H1 (cell line): ENCODE results near the gene ANKS1B. TPM values are rescaled to one million over a fixed set of nuclear protein-coding genes. Genes with fewer than 3 reads are reported as not detected.

Source experiments
- CTCF ChIA-PET: fragments of 300-600 bp; sonication (Branson Sonifier 250); formaldehyde crosslinking; loops from one replicate; lab custom pipeline; 2021; ENCODE audit not compliant: partially characterized antibody; lab: Charles Lee
- POLR2A ChIA-PET: fragments of 300-600 bp; sonication (Branson Sonifier 250); formaldehyde crosslinking; loops from one replicate; lab custom pipeline; 2021; ENCODE audit warnings: inconsistent platforms; ENCODE audit not compliant: partially characterized antibody; lab: Charles Lee
- DNase-seq, 2 experiments: peaks; one replicate each; pipeline versions ENCODE4 v3.0.0 to v3.0.0-alpha.2; 2010 to 2022; ENCODE audit warnings: low spot score in 2 of 2, low read depth in 1 of 2, mixed read lengths in 1 of 2
- FAIRE-seq: peaks from 2 replicates; lab custom pipeline; 2011; peaks lifted over from hg19 to GRCh38; lab: Jason Lieb, UNC
- H2AFZ ChIP-seq: 2 replicates; pipeline ENCODE4 v1.8.1; 2012; ENCODE audit warnings: low read length, inconsistent platforms
- H2AK5ac ChIP-seq: 2 replicates; pipeline ENCODE4 v1.6.1; 2013; ENCODE audit warnings: low read depth, low read length
- H2BK120ac ChIP-seq: replicated peaks from 2 replicates; pipeline ENCODE3; 2013; ENCODE audit warnings: low read depth, low read length, inconsistent platforms
- H2BK12ac ChIP-seq: 2 replicates; pipeline ENCODE4 v1.6.1; 2013; ENCODE audit warnings: low read depth, low read length
- H2BK15ac ChIP-seq: 2 replicates; pipeline ENCODE4 v1.6.1; 2013; ENCODE audit warnings: low read length
- H2BK20ac ChIP-seq: 2 replicates; pipeline ENCODE4 v1.6.1; 2013; ENCODE audit warnings: low read length
- H2BK5ac ChIP-seq: 2 replicates; pipeline ENCODE4 v1.6.1; 2013; ENCODE audit warnings: low read depth, low read length
- H3K14ac ChIP-seq: 2 replicates; pipeline ENCODE4 v1.6.1; 2013; ENCODE audit warnings: inconsistent platforms; ENCODE audit not compliant: insufficient read length
- H3K18ac ChIP-seq: 2 replicates; pipeline ENCODE4 v1.6.1; 2013; ENCODE audit warnings: low read length; ENCODE audit errors: extremely low read depth
- H3K23ac ChIP-seq: 2 replicates; pipeline ENCODE4 v1.6.1; 2013; ENCODE audit warnings: inconsistent platforms; ENCODE audit not compliant: insufficient read length
- H3K23me2 ChIP-seq: 2 replicates; pipeline ENCODE4 v1.6.1; 2013; ENCODE audit warnings: low read depth, low read length
- H3K27ac ChIP-seq: 2 replicates; pipeline ENCODE4 v1.6.1; 2011; ENCODE audit warnings: low read depth, low read length, inconsistent platforms
- H3K27me3 ChIP-seq, 4 experiments: replicated peaks in 1 of 4; 1 replicate in 1 of 4; 2 replicates in 3 of 4; pipeline versions ENCODE4 v1.6.1 to v1.8.1; 2011 to 2013; ENCODE audit warnings: low read length in 3 of 4, mild to moderate bottlenecking in 3 of 4, inconsistent platforms in 2 of 4, mixed read lengths in 2 of 4, moderate library complexity in 1 of 4; ENCODE audit not compliant: control insufficient read depth in 3 of 4, insufficient read depth in 3 of 4; ENCODE audit errors: extremely low read depth in 1 of 4
- H3K36me3 ChIP-seq, 4 experiments: 2 replicates each; pipeline versions ENCODE4 v1.6.1 to v1.8.1; 2011 to 2013; ENCODE audit warnings: mild to moderate bottlenecking in 4 of 4, low read length in 3 of 4, moderate library complexity in 2 of 4, control low read depth in 1 of 4, inconsistent platforms in 1 of 4; ENCODE audit not compliant: insufficient read depth in 4 of 4, control insufficient read depth in 2 of 4
- H3K4ac ChIP-seq: replicated peaks from 2 replicates; pipeline ENCODE3; 2013; ENCODE audit warnings: low read length, low read depth, mixed read lengths, inconsistent platforms; ENCODE audit not compliant: insufficient read length
- H3K4me1 ChIP-seq, 4 experiments: replicated peaks in 1 of 4; 1 replicate in 1 of 4; 2 replicates in 3 of 4; pipeline versions ENCODE4 v1.6.1 to v1.8.1; 2011 to 2013; ENCODE audit warnings: low read length in 3 of 4, inconsistent platforms in 2 of 4, mixed read lengths in 1 of 4; ENCODE audit not compliant: insufficient read depth in 4 of 4, control insufficient read depth in 3 of 4
- H3K4me2 ChIP-seq, 2 experiments: 2 replicates each; pipeline versions ENCODE4 v1.6.1 to v1.8.1; 2011 to 2013; ENCODE audit warnings: low read depth in 2 of 2, low read length in 2 of 2, control low read depth in 1 of 2, inconsistent platforms in 1 of 2, mild to moderate bottlenecking in 1 of 2; ENCODE audit not compliant: insufficient read depth in 1 of 2
- H3K4me3 ChIP-seq, 4 experiments: fragments of 200-600, 300-600 bp in 1 of 4; sonication (generic), shearing (Covaris generic), sonication (Bioruptor Twin) in 1 of 4; 2 replicates each; pipeline versions ENCODE4 v1.5.1 to v1.8.1; 2011 to 2016; ENCODE audit warnings: low read length in 4 of 4, low read depth in 3 of 4, control low read depth in 2 of 4, inconsistent platforms in 2 of 4, mild to moderate bottlenecking in 2 of 4, mixed read lengths in 1 of 4, moderate library complexity in 1 of 4; ENCODE audit not compliant: insufficient read depth in 2 of 4; ENCODE audit errors: extremely low read depth in 1 of 4
- H3K56ac ChIP-seq: replicated peaks from 2 replicates; pipeline ENCODE3; 2013; ENCODE audit warnings: low read depth, mild to moderate bottlenecking, mixed read lengths, low read length, inconsistent platforms; ENCODE audit not compliant: insufficient read length
- H3K79me1 ChIP-seq: 2 replicates; pipeline ENCODE4 v1.6.1; 2013; ENCODE audit warnings: low read depth, low read length, control low read depth
- H3K79me2 ChIP-seq, 2 experiments: 2 replicates each; pipeline versions ENCODE4 v1.6.1 to v1.8.1; 2012 to 2013; ENCODE audit warnings: low read length in 2 of 2, mild to moderate bottlenecking in 2 of 2, inconsistent platforms in 1 of 2; ENCODE audit not compliant: insufficient read depth in 2 of 2, control insufficient read depth in 1 of 2
- H3K9ac ChIP-seq, 4 experiments: replicated peaks in 1 of 4; 1 replicate in 1 of 4; 2 replicates in 3 of 4; pipeline versions ENCODE4 v1.6.1 to v1.8.1; 2011 to 2013; ENCODE audit warnings: low read depth in 3 of 4, low read length in 3 of 4, control low read depth in 2 of 4, mild to moderate bottlenecking in 2 of 4, moderate library complexity in 2 of 4, inconsistent platforms in 1 of 4; ENCODE audit errors: extremely low read depth in 1 of 4
- H3K9me3 ChIP-seq, 2 experiments: 2 replicates each; pipeline versions ENCODE4 v1.6.1 to v1.8.1; 2012 to 2013; ENCODE audit warnings: mild to moderate bottlenecking in 2 of 2, moderate library complexity in 2 of 2, control low read depth in 1 of 2, inconsistent platforms in 1 of 2, low read depth in 1 of 2, low read length in 1 of 2, mixed read lengths in 1 of 2; ENCODE audit not compliant: insufficient read depth in 2 of 2
- H4K20me1 ChIP-seq, 2 experiments: replicated peaks in 1 of 2; 2 replicates each; pipeline versions ENCODE3 to v1.8.1; 2011 to 2013; ENCODE audit warnings: inconsistent platforms in 2 of 2, low read length in 2 of 2, mild to moderate bottlenecking in 1 of 2; ENCODE audit not compliant: insufficient read depth in 2 of 2, control insufficient read depth in 1 of 2
- H4K5ac ChIP-seq: 2 replicates; pipeline ENCODE4 v1.6.1; 2013; ENCODE audit warnings: low read length, low read depth, mixed read lengths, inconsistent platforms; ENCODE audit not compliant: insufficient read length
- H4K8ac ChIP-seq: 2 replicates; pipeline ENCODE4 v1.8.0; 2013; ENCODE audit warnings: mild to moderate bottlenecking, moderate library complexity, low read length, inconsistent platforms; ENCODE audit not compliant: insufficient read depth; ENCODE audit errors: extremely low read depth
- H4K91ac ChIP-seq: replicated peaks from 2 replicates; pipeline ENCODE3; 2013; ENCODE audit warnings: low read length, mixed read lengths, inconsistent platforms; ENCODE audit not compliant: insufficient read length
- RNF2 ChIP-seq: fragments of 200-900, 300-1000 bp; sonication (generic); IDR thresholded peaks from 2 replicates; pipeline ENCODE4 v1.7.1; 2016; ENCODE audit warnings: borderline replicate concordance, low read depth, mild to moderate bottlenecking, antibody characterized with exemption, low read length; ENCODE audit not compliant: poor library complexity, severe bottlenecking; ENCODE audit errors: missing control alignments
- TEAD4 ChIP-seq: IDR thresholded peaks from 2 replicates; pipeline ENCODE4 v1.6.1; 2012; ENCODE audit warnings: low read depth, low read length, inconsistent platforms, mixed read lengths
- WGBS, 2 experiments: shearing (Covaris generic) in 1 of 2; methylation state at CpG; one replicate each; pipeline versions ENCODE4 v1.1.6 to v1.1.7; 2013 to 2015; ENCODE audit warnings: low lambda C conversion rate in 2 of 2, mixed read lengths in 2 of 2, inconsistent platforms in 1 of 2, low coverage in 1 of 2, missing lambda C conversion rate in 1 of 2; ENCODE audit not compliant: insufficient replicate concordance in 2 of 2, insufficient coverage in 1 of 2, insufficient read length in 1 of 2; ENCODE audit errors: extremely low coverage in 1 of 2, missing lambda C conversion rate in 1 of 2; 5-methylcytosine and 5-hydroxymethylcytosine counted together
- polyA plus RNA-seq, 7 experiments: library from polyadenylated mRNA; depleted of rRNA in 3 of 7; stranded (reverse) in 5 of 7; unstranded in 2 of 7; fragments of >200 nt in 5 of 7; fragments of 200-250 nt in 2 of 7; gene quantifications; 1 replicate in 5 of 7; 2 replicates in 1 of 7; 4 replicates in 1 of 7; pipeline versions ENCODE4 v1.2.1 to v1.2.3, GENCODE V29; 2011 to 2013; ENCODE audit warnings: missing spikeins in 2 of 7, mixed read lengths in 2 of 7
- total RNA-seq: library from RNA; stranded (reverse); fragmentation: NEBNext Ultra II Directional; extraction: Animal tissue kit (Norgen Biotek cat#: 25700); gene quantifications from 2 replicates; pipeline ENCODE4 v1.2.1, GENCODE V29; 2021

Gene ANKS1B
- total and polyA plus RNA-seq, 2 of the 8 experiments (the other 6 are each of a cell fraction or from before 2014, with no cell fraction given) = 2.7 to 6.1 TPM

DNA sequence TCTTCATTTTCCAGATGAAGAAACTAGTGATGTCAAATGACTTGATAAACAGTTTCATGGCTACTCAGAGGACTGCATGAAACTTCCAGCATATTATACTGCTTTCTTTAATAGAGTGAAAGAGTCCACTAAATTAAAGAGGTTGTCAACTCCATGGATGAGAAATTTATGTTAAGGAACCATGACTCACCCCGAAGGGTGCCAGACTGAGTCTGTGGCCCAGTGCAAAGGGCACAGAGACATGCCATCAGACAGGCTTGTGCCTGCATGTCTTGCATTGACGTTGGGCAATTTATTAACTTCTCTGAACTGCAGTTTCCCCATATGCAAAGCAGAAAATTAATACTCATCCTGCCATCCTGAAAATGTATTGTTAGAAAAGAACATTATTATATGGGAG, 957.3 kb downstream of the ANKS1B start:
- Histone ChIP-seq H2AFZ (no peak overlapping the region), H2AK5ac (no peak overlapping the region), H2BK15ac (no peak overlapping the region), H4K5ac (no peak overlapping the region), H2BK120ac (no peak overlapping the region), H3K56ac (no peak overlapping the region), H4K8ac (no peak overlapping the region), H2BK20ac (no peak overlapping the region), H3K23me2 (no peaks in the 10 kb centered on the region), H3K18ac (no peak overlapping the region), H3K4ac (no peak overlapping the region), H3K4me2 (no peak overlapping the region), H3K79me1 (no peaks in the 10 kb centered on the region), H3K14ac (no peak overlapping the region), H3K9me3 (peaks cover 2 to 7% of the 10 kb centered on the region in 2 experiments; a peak in 3 of 4 replicates), H2BK5ac (no peak overlapping the region), H3K4me1 (peaks cover 0 to 4% (median 0%) of the 10 kb centered on the region in 4 experiments; a peak in 2 of 7 replicates), H3K27ac (no peak overlapping the region), H3K23ac (no peak overlapping the region), H4K20me1 (no peaks in the 10 kb centered on the region), H2BK12ac (no peak overlapping the region), H3K36me3 (no peaks in the 10 kb centered on the region), H3K4me3 (no peak overlapping the region), H4K91ac (no peak overlapping the region), H3K79me2 (no peaks in the 10 kb centered on the region), H3K9ac (no peak overlapping the region), H3K27me3 (peaks cover 0 to 3% (median under 1%) of the 10 kb centered on the region in 4 experiments; a peak in 2 of 7 replicates)
- WGBS, 2 experiments = 83% methylated on average over 2 of the region's 2 CpGs; no CpG with 5 or more reads in 1 of the 2 experiments
- TF ChIP-seq RNF2 (no peak), TEAD4 (no peak)
- DNase-seq = no peak
- CTCF ChIA-PET = interaction anchor here (0.9 kb wide), 1 partner anchor 10 kb away, joined by 3 read pairs; no protein-coding TSS in a partner anchor
- POLR2A ChIA-PET = no interaction called here
- no peak for FAIRE-seq
